Prostate gland (tissue), 2 donors: ENCODE data around the gene TMEM117.

Experiments
- CTCF ChIP-seq, 4 experiments: fragments of 200-600 bp in 2 of 4; fragments of 450-650 bp in 2 of 4; sonication (generic) in 2 of 4; IDR thresholded peaks; 1 replicate in 3 of 4; 2 replicates in 1 of 4; pipeline ENCODE4 v1.5.1; 2016 to 2019; ENCODE audit warnings: antibody characterized with exemption in 4 of 4, mild to moderate bottlenecking in 2 of 4, moderate library complexity in 2 of 4
- POLR2AphosphoS5 ChIP-seq: sonication (generic); formaldehyde crosslinking; IDR thresholded peaks from one replicate; pipeline ENCODE4 v1.6.1; 2017; ENCODE audit warnings: antibody characterized with exemption

- no peak for TF ChIP-seq CTCF (IDR thresholded peaks at IDR 0.05)
- TF ChIP-seq POLR2AphosphoS5 = no peak
These were observed 506.5 kb downstream of the TMEM117 start for GRCh38 chr12:44342371-44342770.
